HG03469 (cell line): Measurements from ENCODE around the gene GRID2.

Experiments used
- ATAC-seq: cut with Tn5 transposase; IDR thresholded peaks from one replicate; pipeline ENCODE4 v1.9.1; 2021; ENCODE audit warnings: mild to moderate bottlenecking, moderate library complexity, moderate number of reproducible peaks; ENCODE audit not compliant: unreplicated experiment

The GRID2 gene

DNA sequence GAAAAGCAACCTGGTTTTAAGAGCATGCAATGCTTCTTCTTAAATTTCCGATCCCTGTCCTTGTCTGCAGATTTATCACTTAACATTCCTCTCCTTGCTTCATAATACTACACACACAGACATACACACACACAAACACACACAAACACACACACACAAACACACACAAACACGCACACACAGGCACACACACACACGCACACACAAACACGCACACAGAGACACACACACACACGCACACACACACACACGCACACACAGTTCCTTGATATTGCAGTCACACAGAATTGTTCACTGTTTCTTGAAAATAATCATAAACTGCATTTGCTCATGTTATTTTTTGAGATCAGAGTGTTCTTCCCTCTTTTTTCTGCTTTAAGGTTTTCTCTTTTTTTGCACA is 1066.5 kb downstream of the GRID2 start:
- ATAC-seq: no peak

DNA sequence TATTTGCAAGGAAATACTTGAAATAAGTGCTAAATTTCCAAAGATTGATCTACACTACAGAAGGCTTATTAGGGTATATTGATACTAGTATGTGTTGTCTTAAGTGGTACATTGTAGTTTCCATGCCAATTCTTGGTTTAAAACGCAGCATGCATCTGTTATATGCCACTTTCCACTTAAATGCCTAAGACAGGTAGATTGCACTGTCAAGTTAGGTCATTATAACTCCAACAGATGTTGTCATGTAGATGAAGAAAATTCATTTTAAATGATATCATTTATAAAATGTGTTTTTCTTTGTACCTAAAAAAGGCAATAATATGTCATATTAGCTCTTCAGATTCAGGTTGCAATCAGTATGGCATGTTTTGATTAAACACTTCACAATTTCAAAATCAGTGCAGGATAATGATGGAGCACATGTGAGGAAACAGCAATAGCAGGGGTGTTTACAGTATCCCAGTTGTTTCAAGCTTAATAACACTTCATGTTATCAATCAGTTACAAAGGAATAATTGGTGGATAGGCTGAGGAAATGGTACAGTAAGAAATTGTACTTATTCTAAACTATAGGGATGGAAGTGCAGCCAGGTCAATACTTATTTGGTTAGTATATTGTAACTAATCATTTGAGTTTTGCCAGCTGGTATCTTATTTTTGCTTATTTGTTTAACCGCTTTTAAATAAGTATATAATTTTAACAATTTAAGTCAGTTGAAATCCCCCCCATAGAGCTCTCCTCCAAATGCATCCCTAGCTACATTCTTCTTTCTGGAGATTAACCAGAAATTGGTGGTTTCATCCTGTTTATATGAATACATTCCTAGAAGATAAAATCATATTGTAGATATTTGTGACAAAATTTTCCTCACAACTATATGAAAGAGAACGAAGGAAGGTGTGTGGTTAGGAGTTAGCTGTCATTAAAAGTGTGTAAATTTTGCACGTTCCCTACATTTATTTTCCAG is 1070.4 kb downstream of the GRID2 start:
- no peak for ATAC-seq

DNA sequence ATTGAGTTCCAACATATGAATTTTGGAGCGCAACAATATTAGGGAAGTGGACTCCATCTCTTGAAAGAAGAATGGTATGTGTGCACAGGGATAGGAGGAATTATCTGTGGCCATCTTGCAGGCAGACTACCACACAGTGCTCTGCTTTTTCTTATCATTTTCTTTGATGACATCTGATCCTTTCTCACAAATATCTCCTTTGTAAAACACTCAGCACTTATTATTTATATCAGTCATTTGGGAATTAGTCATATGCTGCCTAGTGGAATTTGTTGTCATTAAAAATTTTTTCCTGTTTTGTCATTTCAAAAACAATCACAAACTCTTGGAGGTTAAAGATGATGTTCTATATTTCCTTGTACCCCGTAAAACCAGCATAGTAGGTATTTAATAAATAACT is 1080.5 kb downstream of the GRID2 start:
- no peak for ATAC-seq

DNA sequence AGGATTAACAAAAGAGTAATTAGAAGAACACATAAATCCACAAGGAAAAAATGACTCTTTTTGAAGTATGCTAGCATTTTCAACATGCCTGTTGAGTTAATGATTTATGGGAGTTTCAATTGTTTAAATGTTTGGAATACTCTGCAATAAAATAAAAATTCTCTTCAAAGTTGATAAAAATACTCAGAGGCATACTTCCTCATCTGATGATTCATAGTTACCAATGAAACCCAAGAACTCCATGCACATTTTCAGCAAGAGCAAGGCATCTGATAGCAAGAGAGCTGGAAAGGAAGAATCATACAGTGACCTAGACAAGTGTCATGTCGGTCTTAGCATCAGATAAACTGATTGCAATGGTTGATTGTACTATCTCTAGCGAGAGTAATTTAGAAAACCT is 1081.1 kb downstream of the GRID2 start:
- no peak for ATAC-seq

DNA sequence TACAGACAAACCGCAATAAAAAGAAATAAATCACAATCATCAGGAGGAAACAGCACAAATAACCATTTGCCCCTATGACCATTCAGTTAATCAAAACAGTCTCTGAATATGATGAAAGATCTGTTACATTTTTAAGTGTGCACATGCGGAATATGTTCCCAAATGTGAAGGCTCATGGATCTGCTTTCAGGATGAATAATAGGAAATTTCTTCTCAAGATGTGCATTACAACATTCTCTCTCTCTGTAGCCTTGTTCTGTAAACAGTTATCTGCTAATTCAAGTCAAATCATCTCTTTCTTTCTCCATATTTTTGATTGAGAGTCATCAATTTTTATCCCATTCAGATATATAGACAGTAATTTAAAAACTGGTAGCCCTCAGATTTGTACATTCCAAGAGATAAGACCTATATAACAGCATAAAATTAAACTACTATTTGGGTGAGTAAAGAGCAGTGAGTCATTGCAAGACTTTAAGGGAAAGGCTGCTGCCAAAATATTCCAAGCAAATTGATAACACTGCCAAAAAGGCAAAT is 1090.8 kb downstream of the GRID2 start:
- no peak for ATAC-seq

DNA sequence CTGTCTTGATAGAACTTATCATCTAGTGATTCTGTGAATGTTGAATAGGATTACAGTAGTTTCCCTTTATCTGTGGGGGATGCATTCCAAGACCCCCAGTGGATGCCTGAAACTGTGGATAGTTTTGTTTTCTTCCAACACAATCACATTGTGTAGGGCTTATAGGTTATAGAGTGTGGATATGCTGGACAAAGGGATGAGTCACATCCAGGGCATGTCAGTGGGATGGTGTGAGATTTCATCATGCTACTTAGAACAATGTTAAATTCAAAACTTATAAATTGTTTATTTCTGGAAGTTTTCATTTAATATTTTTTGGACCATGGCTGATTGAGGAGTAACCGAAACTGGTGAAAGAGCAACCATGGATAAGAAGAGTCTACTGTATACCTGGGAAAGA is 1092.5 kb downstream of the GRID2 start:
- no peak for ATAC-seq

DNA sequence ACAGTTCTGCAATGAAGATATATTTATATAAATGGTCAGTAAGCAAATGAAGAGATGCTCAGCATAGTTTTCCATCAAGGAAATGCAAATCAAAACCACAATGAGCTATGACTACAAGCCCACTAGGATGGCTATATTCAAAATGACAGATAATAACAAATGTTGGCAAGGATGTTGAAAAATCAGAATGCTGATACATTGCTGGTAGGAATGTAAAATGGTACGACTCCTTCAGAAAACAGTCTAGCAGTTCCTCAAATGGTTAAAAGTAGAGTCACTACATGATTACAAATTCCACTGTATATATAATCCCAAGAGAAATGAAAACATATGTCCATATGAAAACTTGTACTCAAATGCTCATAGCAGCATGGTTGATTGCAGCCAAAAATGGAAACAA is 1099.8 kb downstream of the GRID2 start:
- ATAC-seq: no peak

DNA sequence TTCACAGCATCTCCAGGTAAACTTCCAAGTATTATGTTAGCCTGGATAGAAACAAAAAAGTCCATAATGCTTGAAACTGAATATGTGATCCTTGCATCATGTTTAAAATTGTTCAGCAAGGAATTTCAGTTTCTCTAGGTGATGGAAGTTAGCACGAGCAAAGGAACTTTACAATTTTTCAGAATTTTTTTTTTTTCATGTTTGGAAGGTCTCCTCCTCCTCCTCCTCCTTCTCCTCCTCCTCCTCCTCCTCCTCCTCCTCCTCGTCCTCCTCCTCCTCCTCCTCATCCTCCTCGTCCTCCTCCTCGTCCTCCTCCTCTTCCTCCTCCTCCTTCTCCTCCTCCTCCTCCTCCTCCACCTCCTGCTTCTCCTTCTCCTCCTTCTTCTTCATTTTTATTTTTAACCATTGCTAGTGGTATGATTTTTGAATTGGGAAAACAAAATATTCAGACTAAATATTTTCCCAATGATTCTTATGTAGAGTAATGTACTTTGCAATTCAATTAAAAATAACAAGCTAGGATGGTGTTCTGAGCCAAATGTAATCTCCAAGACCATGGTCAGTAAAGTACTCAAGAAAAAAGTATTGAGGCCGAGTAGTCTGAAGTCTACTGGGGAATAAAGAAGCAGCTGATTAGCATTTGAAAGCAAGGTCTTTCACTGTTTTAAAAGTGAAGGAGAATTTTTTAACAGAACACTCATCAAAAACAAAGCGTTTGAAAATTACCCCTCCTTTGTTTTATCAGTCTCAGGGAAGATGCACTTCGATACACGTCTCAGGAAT is 1103.9 kb downstream of the GRID2 start:
- ATAC-seq: no peak

DNA sequence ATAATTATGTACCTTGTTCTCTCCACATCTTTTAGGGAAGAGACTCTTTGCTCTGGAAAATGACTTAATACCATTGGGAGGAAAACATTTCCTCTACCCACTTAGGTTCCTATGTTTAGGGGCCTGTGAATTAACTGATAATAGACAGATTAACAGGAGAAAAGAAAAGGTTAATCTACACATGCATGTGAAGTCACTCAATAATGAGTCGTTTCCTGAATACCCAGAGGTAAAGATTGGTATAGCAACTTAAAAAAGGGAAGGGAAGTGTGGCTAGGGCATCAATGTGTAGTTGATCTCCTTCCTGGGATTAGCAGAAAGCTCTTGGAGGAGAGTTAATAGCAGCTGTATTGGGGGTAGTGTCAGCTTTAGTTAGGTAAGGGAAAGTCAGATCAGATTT is 1105.3 kb downstream of the GRID2 start:
- no peak for ATAC-seq

DNA sequence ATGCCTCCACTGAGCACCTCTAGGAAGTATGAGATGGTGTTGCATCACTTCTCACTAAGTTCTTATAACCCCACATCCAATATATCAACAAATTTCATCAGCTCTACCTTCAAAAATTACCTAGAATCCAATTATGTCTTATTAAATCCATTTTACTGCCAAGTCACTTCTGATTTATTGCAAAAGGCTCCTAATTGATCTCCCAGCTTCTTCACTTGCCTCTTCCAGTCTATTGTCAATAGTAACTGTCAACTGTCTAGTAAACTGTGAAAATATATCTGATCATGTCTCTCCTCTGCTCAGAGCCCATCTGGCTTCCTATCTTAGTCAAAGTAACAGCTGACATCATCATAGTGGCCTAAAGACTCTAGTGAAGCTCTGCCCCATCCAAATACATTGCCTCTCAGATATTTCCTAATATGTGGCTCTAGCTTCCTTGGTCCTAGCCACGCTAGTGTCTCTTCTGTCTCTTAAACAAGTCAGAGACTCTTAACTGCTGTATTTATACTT is 1110.3 kb downstream of the GRID2 start:
- ATAC-seq: no peak

DNA sequence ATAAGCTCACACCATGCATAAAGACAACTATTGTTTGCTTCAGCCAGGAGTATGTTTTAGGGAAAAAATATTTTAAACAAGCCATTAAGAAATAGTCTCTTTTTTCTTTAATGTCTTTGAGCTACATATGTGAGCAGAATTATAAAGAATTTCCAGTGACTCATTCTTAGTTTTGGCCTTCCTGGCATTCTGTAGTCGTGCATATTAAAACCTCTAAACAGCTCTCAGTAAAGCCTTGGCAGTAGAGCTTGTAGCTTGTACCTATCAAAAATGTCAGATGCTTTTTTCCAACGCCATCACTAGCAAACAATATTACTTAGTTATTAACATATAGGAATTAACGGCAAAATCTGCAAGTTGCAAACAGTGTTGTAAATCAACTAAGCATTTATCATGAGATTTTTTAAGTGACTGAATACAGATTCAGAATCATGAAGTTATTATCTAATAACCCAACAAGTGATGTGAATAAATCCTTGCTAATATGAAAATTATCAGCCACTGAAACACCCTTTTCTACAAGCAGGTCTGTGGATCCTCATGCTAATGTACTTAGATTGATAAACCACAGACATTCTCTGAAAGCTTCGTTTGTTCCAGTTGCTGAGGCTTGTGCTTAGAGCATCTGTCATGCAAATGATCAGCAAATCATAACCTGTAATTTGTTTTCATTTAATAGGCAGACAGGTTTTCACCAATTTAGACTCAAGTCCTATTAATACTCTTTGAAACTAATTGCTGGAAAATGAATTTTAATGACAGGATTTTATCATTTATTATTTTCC is 1112.8 kb downstream of the GRID2 start:
- ATAC-seq: no peak

DNA sequence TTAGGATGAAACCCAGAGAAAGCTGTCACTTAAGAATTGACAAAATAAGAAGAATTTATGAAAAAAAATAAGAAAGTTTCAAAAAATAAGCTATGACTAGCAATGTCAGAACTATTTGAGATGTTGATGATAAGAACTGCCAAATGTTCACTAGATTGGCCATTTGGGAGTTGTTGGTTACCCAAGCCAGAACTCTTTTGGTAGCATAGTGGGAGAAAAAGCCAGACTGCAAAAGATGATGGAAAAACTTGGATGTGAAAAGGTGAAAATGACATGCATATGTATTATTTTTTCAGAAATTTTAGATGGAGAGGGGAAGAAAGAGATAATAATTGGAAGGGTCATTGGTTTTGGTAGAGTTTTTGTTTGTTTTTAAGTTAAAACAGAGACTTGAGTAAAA is 1127.6 kb downstream of the GRID2 start:
- ATAC-seq: no peak

DNA sequence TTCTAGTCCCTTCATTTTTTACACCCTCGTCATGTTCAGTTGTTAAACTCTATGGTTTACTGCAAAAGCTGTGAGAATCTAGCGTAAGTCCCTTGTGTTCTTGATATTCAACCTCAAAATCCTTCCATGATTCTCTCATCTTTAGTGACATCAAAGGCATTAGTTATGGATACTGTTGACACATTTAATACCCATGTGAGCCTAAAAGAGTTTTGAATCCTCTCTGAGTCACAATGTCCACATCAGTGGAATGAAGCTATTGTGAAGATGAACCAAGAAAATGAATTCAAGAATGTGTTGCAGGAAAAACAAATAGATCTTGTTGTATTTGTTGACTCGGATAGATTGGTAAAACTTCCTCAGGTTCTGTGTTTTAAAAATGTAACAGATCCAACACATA is 1130.1 kb downstream of the GRID2 start:
- no peak for ATAC-seq

DNA sequence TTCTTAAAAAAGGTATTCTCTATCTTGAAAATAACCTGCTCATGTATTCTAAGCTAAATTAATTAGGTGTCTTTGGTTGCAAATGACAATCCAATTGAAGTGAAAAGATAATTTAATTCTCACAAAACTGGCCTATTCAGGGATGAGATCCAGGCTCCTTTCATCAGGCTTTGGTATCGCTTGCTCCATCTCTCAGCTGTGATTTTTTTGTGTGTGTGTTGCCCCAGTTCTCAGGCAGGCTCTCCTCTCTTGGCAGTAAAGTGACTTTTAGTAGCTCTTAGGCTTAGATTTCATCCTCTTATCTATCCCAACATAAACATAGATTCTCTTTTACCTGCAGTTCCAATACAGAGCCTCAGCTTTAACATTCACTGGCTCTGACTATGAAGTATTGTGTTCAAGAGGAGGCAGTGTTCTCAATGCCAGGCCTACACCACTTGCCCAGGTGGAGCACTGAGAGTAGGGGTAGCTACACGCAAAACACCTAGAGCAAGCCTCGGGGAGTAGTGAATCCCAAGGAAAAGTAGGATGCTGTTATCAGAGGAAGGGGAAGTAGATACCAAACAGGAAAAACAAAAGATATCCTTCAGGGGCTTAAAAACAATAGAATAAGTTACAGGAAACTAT is 1132.3 kb downstream of the GRID2 start:
- no peak for ATAC-seq

DNA sequence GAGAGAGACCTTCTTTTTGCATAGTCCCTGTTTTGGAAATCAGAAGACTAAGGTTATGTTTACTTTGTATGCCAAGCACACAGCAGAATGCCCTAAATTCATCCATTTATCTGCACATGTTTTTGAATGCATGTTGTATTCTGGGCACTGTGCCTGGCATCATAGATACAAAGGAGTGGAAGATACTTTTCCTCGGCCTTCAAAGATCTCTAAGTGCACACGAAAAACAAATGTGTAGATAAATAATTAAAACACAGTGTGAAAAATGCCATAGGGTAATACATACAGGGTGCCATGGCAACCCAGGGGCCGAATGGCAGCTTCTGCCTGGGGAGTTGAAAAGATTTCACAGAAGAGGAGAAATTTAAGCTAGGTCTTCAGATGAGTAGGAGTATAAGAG is 1134.2 kb downstream of the GRID2 start:
- ATAC-seq: no peak

DNA sequence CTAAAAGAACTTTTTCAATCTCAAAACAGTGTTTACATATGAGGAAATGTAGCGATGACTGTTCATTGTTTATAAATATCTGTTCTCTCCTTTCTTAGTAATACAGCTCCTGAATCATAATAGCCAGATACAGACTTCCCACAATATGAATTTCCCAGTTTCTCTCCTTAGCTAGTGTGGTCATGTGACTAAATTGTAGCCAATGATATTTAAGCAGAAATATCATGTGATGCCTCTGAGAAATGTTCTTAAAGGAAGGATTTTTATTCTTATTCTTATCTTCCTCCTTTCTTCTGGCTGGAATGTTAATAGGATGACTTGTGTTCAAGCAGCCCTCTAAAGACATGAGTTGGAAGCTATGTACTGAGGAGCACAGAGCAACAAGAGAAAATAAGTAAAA is 1141.1 kb downstream of the GRID2 start:
- no peak for ATAC-seq

DNA sequence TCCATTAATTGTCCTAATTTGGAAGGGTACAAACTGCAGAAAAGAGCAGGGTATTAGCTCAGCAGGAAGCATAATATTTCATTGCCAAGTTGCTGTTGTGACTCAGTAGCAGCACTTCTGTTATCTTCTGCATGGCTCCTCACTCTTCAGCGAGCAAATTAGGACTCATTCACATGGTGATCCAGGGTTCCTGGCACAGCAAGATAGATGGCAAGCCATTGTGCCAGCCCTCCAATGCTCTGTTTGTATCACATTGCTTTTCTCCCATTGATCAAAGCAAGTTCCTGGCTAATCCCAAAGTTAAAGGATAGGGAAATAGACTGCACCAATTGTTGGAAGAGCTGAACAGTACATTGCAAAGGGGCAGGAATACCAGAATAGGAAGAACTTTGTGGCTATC is 1142.3 kb downstream of the GRID2 start:
- ATAC-seq: no peak

DNA sequence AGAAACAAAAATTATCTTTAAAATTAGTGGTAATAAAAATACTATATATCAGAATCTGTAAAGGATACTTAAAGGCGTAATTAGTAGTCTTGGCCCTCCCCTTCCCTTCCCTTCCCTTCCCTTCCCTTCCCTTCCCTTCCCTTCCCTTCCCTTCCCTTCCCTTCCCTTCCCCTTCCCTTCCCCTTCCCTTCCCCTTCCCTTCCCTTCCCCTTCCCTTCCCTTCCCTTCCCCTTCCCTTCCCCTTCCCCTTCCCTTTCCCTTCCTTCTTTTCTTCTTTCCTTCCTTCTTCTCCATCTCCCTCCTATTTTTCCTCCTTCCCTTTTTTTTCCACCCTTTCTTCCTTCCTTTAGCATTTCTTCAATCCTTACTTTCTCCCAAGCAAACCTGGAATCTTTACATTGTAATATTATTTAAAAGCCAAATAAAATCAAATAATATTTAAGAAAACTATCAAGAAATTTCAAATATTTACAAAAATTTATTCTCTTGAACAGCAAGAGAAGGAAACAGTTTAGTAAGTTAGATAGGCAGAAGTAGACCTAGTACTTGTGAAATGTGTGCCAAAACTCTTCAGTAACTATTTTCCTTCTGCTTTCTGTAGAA is 1145.0 kb downstream of the GRID2 start:
- no peak for ATAC-seq

DNA sequence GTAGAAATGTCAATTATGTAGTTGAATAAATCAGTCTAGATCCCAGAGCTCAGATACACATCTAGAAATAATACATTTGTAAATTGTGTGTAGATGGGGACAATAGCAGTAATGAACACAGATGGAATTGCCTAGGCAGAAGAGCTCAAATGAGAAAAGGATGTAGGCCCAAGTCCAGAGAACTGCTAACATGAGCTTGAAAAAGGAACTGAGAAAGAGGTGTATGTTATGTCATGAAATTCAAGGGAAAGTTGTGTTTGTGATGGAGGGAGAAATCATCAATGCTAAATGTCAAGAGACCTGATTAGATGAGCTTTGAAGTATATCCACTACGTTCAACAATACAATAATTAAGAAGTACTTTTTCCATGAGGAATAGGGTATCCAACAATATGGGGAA is 1148.2 kb downstream of the GRID2 start:
- no peak for ATAC-seq

DNA sequence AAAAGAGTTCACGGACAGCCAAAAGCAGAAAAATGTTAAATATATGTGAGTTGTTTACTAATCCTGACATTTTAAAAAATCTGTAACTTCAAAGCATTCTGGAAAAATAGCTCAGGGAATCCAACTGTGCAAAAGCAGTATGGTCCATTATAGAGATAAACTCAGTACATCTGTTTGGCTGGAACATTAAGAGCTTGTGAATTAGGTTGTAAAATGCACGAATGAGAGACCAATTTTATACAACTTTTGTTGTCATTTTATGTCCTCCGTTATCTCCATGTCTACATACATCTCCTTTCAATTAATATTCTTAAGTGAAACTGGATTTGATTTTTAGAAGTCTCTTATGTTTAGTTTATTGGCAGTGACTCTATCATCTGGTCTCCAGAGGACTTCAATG is 1157.8 kb downstream of the GRID2 start:
- ATAC-seq: no peak
